Spleen (tissue), 7 donors: Measurements from ENCODE around the gene PALLD.

Source experiments
- POLR2A ChIP-seq, 3 donors: fragments of 450-650 bp; IDR thresholded peaks; one replicate each; pipeline ENCODE4 v1.5.1; 2017; ENCODE audit warnings: antibody characterized with exemption in 3 of 3, mild to moderate bottlenecking in 1 of 3
- TF ChIP-seq, protein P1 (sequence below), 11 experiments: fragments of 200-600 bp in 7 of 11; fragments of 450-650 bp in 4 of 11; sonication (generic) in 4 of 11; IDR thresholded peaks in 8 of 11; conservative IDR thresholded peaks in 3 of 11; 1 replicate in 7 of 11; 2 replicates in 4 of 11; pipeline versions ENCODE4 v1.4.0 to v1.8.0; 2016 to 2021; ENCODE audit warnings: antibody characterized with exemption in 11 of 11, inconsistent platforms in 4 of 11, mild to moderate bottlenecking in 1 of 11
- donor health status: DM: no; HTN: no; CAD: no; lungs with moderate emphysema.
- donor health status: DM: no; HTN: no; CAD: no.
- donor health status: DM: no; HTN: no; CAD: no.

DNA sequence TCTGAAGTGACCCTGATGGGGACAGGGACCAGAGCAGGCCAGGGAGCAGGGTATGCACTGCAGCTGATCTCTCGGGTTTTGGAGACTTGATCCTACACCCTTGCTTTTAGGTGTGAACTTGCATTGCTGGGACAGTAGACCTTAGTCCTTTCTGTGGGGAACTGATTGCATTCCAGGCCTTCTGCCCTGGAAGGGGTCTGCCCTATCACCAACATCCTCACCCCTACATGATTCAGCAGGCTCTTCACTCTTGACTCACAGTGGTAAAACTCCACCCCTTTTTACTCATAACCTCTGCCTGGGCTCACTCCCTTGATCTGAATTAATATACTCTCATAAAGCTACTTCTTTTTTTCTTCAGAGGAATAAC, 10.0 kb upstream of the PALLD start:
- TF ChIP-seq, protein P1, sequence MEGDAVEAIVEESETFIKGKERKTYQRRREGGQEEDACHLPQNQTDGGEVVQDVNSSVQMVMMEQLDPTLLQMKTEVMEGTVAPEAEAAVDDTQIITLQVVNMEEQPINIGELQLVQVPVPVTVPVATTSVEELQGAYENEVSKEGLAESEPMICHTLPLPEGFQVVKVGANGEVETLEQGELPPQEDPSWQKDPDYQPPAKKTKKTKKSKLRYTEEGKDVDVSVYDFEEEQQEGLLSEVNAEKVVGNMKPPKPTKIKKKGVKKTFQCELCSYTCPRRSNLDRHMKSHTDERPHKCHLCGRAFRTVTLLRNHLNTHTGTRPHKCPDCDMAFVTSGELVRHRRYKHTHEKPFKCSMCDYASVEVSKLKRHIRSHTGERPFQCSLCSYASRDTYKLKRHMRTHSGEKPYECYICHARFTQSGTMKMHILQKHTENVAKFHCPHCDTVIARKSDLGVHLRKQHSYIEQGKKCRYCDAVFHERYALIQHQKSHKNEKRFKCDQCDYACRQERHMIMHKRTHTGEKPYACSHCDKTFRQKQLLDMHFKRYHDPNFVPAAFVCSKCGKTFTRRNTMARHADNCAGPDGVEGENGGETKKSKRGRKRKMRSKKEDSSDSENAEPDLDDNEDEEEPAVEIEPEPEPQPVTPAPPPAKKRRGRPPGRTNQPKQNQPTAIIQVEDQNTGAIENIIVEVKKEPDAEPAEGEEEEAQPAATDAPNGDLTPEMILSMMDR (IDR thresholded peaks at IDR 0.05 in 8 of 11, conservative IDR thresholded peaks at IDR 0.05 in 3 of 11): no peak
- TF ChIP-seq POLR2A (IDR thresholded peaks at IDR 0.05): no peak
